ENCODE results near the gene FRAS1.

DNA sequence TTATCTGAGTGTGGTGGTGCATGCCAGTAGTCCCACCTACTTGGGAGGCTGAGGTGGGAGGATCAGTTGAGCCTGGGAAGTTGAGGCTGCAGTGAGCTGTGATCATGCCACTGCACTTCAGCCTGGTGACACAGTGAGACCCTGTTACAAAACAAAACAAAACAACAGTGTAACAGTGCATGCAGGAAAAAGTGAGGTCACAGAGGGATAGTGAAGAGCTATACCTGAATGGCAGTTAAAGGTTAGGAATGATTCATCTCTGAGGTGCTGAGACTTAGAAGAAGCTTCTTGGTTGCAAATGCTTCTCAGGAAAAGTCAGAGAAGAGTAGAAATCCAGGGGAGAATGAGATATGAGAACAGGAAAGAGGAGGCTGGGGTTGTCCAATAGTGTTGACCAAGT lies 178.7 kb downstream of the FRAS1 start:
- TF ChIP-seq, protein P1, sequence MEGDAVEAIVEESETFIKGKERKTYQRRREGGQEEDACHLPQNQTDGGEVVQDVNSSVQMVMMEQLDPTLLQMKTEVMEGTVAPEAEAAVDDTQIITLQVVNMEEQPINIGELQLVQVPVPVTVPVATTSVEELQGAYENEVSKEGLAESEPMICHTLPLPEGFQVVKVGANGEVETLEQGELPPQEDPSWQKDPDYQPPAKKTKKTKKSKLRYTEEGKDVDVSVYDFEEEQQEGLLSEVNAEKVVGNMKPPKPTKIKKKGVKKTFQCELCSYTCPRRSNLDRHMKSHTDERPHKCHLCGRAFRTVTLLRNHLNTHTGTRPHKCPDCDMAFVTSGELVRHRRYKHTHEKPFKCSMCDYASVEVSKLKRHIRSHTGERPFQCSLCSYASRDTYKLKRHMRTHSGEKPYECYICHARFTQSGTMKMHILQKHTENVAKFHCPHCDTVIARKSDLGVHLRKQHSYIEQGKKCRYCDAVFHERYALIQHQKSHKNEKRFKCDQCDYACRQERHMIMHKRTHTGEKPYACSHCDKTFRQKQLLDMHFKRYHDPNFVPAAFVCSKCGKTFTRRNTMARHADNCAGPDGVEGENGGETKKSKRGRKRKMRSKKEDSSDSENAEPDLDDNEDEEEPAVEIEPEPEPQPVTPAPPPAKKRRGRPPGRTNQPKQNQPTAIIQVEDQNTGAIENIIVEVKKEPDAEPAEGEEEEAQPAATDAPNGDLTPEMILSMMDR (IDR thresholded peaks at IDR 0.05) = no peak
- TF ChIP-seq POLR2A (IDR thresholded peaks at IDR 0.05) = no peak

All from right lobe of liver (tissue), 4 donors.